Tibial nerve (tissue), 4 donors: ENCODE measurements around the gene ZBTB44. TPM values are rescaled to one million over a fixed set of nuclear protein-coding genes. Genes with fewer than 3 reads are reported as not detected.
A peak's percentile ranks its signal among the peaks of the same experiment; 100 is the strongest.

ENCODE experiments used
- DNase-seq, 2 donors: peaks; one replicate each; pipeline ENCODE4 v3.0.0-alpha.2; 2019; ENCODE audit warnings: low spot score in 2 of 2
- H3K27ac ChIP-seq, 4 donors: fragments of 200-600 bp; sonication (generic) in 3 of 4; one replicate each; pipeline ENCODE4 v1.5.1; 2017 to 2019; ENCODE audit warnings: mild to moderate bottlenecking in 1 of 4
- H3K27me3 ChIP-seq, 2 donors: fragments of 200-600 bp; sonication (generic) in 1 of 2; one replicate each; pipeline versions ENCODE4 v1.5.1 to v1.6.0; 2017 to 2019
- H3K36me3 ChIP-seq, 3 donors: fragments of 200-600 bp; sonication (generic); one replicate each; pipeline ENCODE4 v1.5.1; 2018 to 2019
- H3K4me1 ChIP-seq, 4 donors: fragments of 200-600 bp; sonication (generic) in 3 of 4; one replicate each; pipeline ENCODE4 v1.5.1; 2017 to 2019
- H3K4me3 ChIP-seq, 4 donors: fragments of 200-600 bp; sonication (generic) in 3 of 4; one replicate each; pipeline ENCODE4 v1.5.1; 2017 to 2019; ENCODE audit warnings: mild to moderate bottlenecking in 1 of 4, moderate library complexity in 1 of 4
- H3K9me3 ChIP-seq, 4 donors: fragments of 200-600 bp; sonication (generic) in 3 of 4; one replicate each; pipeline ENCODE4 v1.5.1; 2017 to 2019
- CTCF ChIP-seq, 5 experiments: fragments of 200-600 bp in 3 of 5; fragments of 450-650 bp in 2 of 5; sonication (generic) in 3 of 5; IDR thresholded peaks; one replicate each; pipeline ENCODE4 v1.5.1; 2016 to 2019; ENCODE audit warnings: antibody characterized with exemption in 5 of 5, mild to moderate bottlenecking in 3 of 5, moderate library complexity in 2 of 5
- EP300 ChIP-seq, 2 donors: sonication (generic); formaldehyde crosslinking; IDR thresholded peaks; one replicate each; pipeline ENCODE4 v1.6.1; 2017; ENCODE audit warnings: antibody characterized with exemption in 2 of 2, mild to moderate bottlenecking in 1 of 2
- POLR2A ChIP-seq, 2 donors: fragments of 450-650 bp; IDR thresholded peaks; one replicate each; pipeline ENCODE4 v1.6.1; 2017; ENCODE audit warnings: antibody characterized with exemption in 2 of 2, mild to moderate bottlenecking in 2 of 2, moderate library complexity in 2 of 2
- WGBS, 2 donors: methylation state at CpG; one replicate each; pipeline ENCODE4 v1.1.5; 2018; 5-methylcytosine and 5-hydroxymethylcytosine counted together
- total RNA-seq, 4 donors: library from RNA; depleted of rRNA; stranded (reverse); fragments of >200 nt; gene quantifications; one replicate each; pipeline ENCODE4 v1.1.0, GENCODE V29; 2016

ZBTB44 gene
- total RNA-seq, 4 donors from 2014 or later = 45.3 to 62.1 (median 55.8) TPM

GRCh38 chr11:130318031-130318673, 3.4 kb upstream of the ZBTB44 start:
- peaks cover 0 to 6% (median 2%) of the 10 kb centered on the region in 4 donors for H3K4me1 ChIP-seq
- no peaks in the 10 kb centered on the region for H3K27me3 ChIP-seq
- 72 to 74% methylated on average over 4 of the region's 4 CpGs for WGBS, 2 donors
- DNase-seq = no peak
- no peak overlapping the region for H3K4me3 ChIP-seq
- H3K27ac ChIP-seq = no peak overlapping the region
- TF ChIP-seq CTCF (IDR thresholded peaks at IDR 0.05) (no peak), EP300 (IDR thresholded peaks at IDR 0.05) (no peak), POLR2A (IDR thresholded peaks at IDR 0.05) (no peak)
- peaks cover 0 to 15% (median 0%) of the 10 kb centered on the region in 4 donors for H3K9me3 ChIP-seq
- no peaks in the 10 kb centered on the region for H3K36me3 ChIP-seq

- TF ChIP-seq CTCF (IDR thresholded peaks at IDR 0.05) (peak in 2 of 5 experiments; percentile 12 to 19), EP300 (IDR thresholded peaks at IDR 0.05) (no peak)
- H3K36me3 ChIP-seq = no peaks in the 10 kb centered on the region
- H3K4me1 ChIP-seq = peaks cover 0 to 33% (median 13%) of the 10 kb centered on the region in 4 donors
- peak overlapping the region; percentile 69 to 90 (median 80) for H3K4me3 ChIP-seq
- no peaks in the 10 kb centered on the region for H3K27me3 ChIP-seq
- peak overlapping the region in 3 of 4 donors; percentile 93 to 97 (median 95) for H3K27ac ChIP-seq
- no peaks in the 10 kb centered on the region for H3K9me3 ChIP-seq
- WGBS, 2 donors = 38 to 48% methylated on average over 38 of the region's 38 CpGs
- peak in 1 of 2 donors; percentile 4 for DNase-seq
Measured at GRCh38 chr11:130315354-130315970, 745 bp upstream of the ZBTB44 start.

- Histone ChIP-seq H3K4me1 (peaks cover 0 to 42% (median 13%) of the 10 kb centered on the region in 4 donors), H3K36me3 (no peaks in the 10 kb centered on the region), H3K27ac (peak overlapping the region; percentile 90 to 97 (median 94)), H3K4me3 (peak overlapping the region; percentile 69 to 90 (median 80)), H3K27me3 (no peaks in the 10 kb centered on the region), H3K9me3 (no peaks in the 10 kb centered on the region)
- DNase-seq = peak in 1 of 2 donors; percentile 7
- TF ChIP-seq POLR2A (IDR thresholded peaks at IDR 0.05) (no peak), CTCF (IDR thresholded peaks at IDR 0.05) (peak in 2 of 5 experiments; percentile 10 to 31)
- 1 to 3% methylated on average over 6 to 27 of the region's 68 CpGs for WGBS, 2 donors
Measured at GRCh38 chr11:130314184-130314749, 450 bp downstream of the ZBTB44 start.

- WGBS, 2 donors = 3 to 4% methylated on average over 21 of the region's 21 CpGs
- Histone ChIP-seq H3K4me1 (peaks cover 0 to 42% (median 13%) of the 10 kb centered on the region in 4 donors), H3K27ac (peak overlapping the region; percentile 90 to 97 (median 94))
Measured at GRCh38 chr11:130313383-130314183, 1.1 kb downstream of the ZBTB44 start.

More at GRCh38 chr11:130313383-130314183, 1.1 kb downstream of the ZBTB44 start:
- TF ChIP-seq POLR2A (IDR thresholded peaks at IDR 0.05) (no peak), CTCF (IDR thresholded peaks at IDR 0.05) (no peak), EP300 (IDR thresholded peaks at IDR 0.05) (no peak)
- no peaks in the 10 kb centered on the region for H3K27me3 ChIP-seq
- H3K36me3 ChIP-seq = no peaks in the 10 kb centered on the region
- H3K4me3 ChIP-seq = peak overlapping the region; percentile 69 to 90 (median 80)
- DNase-seq = no peak
- H3K9me3 ChIP-seq = no peaks in the 10 kb centered on the region
